ENCODE results near the gene ZBTB7C.

GRCh38 chr18:48226401-48226800 is 182.8 kb downstream of the ZBTB7C start:
- no peak for TF ChIP-seq CTCF (IDR thresholded peaks at IDR 0.05; ENCODE audit: insufficient read depth, low read length, poor library complexity, severe bottlenecking)
- TF ChIP-seq EZH2phosphoT487 (conservative IDR thresholded peaks at IDR 0.05; ENCODE audit: low read length): no peak

Data from SU-DHL-6 (cell line).